ENCODE results near the gene CACNA1S. TPM values are rescaled to one million over a fixed set of nuclear protein-coding genes. Genes with fewer than 3 reads are reported as not detected.

The CACNA1S gene
- total and polyA plus RNA-seq, 8 donors = under 0.01 to 0.18 TPM; not detected in 6

DNA sequence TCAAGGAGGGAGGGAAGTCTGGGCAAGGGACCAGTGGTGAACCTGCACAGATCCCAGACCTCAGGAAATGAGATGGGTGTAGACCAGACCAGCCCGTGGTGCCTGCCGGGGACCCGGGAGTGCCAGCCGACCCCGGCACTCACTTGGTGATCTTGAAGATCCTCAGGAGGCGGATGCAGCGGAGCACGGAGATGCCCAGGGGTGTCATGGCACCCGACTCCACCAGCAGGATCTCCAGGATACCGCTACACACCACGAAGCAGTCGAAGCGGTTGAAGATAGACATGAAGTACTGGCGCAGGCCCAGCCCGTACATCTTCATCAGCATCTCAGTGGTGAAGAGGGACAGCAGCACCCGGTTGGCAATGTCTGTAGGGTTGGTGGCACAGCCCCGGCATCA, 34.5 kb downstream of the CACNA1S start:
- 82 to 95% (median 91%) methylated on average over 9 to 17 of the region's 17 CpGs for WGBS, 5 donors
- Histone ChIP-seq H3K4me3 (no peak overlapping the region), H3K4me1 (no peaks in the 10 kb centered on the region), H3K27ac (no peak overlapping the region), H3K27me3 (no peaks in the 10 kb centered on the region), H3K9me3 (no peaks in the 10 kb centered on the region), H3K36me3 (no peaks in the 10 kb centered on the region)
- no peak for TF ChIP-seq POLR2A (IDR thresholded peaks at IDR 0.05)
- no peak for TF ChIP-seq POLR2AphosphoS5 (IDR thresholded peaks at IDR 0.05)
- TF ChIP-seq, protein P1, sequence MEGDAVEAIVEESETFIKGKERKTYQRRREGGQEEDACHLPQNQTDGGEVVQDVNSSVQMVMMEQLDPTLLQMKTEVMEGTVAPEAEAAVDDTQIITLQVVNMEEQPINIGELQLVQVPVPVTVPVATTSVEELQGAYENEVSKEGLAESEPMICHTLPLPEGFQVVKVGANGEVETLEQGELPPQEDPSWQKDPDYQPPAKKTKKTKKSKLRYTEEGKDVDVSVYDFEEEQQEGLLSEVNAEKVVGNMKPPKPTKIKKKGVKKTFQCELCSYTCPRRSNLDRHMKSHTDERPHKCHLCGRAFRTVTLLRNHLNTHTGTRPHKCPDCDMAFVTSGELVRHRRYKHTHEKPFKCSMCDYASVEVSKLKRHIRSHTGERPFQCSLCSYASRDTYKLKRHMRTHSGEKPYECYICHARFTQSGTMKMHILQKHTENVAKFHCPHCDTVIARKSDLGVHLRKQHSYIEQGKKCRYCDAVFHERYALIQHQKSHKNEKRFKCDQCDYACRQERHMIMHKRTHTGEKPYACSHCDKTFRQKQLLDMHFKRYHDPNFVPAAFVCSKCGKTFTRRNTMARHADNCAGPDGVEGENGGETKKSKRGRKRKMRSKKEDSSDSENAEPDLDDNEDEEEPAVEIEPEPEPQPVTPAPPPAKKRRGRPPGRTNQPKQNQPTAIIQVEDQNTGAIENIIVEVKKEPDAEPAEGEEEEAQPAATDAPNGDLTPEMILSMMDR (IDR thresholded peaks at IDR 0.05) = no peak
- TF ChIP-seq EP300 (IDR thresholded peaks at IDR 0.05) = no peak
- intact Hi-C loops (cut with DNase I; ENCODE audit: low total_unique reads) = no loop called here
- no peak for DNase-seq

DNA sequence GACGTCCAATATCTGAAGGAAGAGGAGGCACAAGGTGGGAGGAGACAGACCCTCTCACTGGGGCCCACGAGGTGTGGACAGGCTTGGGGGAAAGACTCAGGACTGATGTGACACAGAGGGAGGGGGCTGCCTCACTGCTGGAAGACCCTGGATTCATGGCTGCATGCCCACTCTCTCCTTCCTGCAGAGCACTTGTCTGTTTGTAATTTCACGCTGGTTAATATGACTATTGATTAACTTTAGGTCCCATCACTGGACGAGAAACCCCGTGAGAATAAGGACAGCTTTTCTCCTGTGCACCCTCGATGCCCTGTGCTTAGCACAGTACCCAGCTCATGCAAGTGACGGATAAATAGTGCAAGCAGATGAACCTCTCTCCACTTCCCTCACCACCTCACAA, 35.1 kb downstream of the CACNA1S start:
- TF ChIP-seq, protein P1 (IDR thresholded peaks at IDR 0.05) = no peak
- TF ChIP-seq POLR2AphosphoS5 (IDR thresholded peaks at IDR 0.05) (no peak), POLR2A (IDR thresholded peaks at IDR 0.05) (no peak), EP300 (IDR thresholded peaks at IDR 0.05) (no peak)
- DNase-seq = no peak
- no peaks in the 10 kb centered on the region for H3K36me3 ChIP-seq
- no peak overlapping the region for H3K4me3 ChIP-seq
- no peak overlapping the region for H3K27ac ChIP-seq
- H3K27me3 ChIP-seq = no peaks in the 10 kb centered on the region
- no peaks in the 10 kb centered on the region for H3K4me1 ChIP-seq
- H3K9me3 ChIP-seq = no peaks in the 10 kb centered on the region
- 68 to 82% (median 79%) methylated on average over 7 of the region's 7 CpGs for WGBS, 5 donors
- intact Hi-C loops (cut with DNase I; ENCODE audit: low total_unique reads) = no loop called here

DNA sequence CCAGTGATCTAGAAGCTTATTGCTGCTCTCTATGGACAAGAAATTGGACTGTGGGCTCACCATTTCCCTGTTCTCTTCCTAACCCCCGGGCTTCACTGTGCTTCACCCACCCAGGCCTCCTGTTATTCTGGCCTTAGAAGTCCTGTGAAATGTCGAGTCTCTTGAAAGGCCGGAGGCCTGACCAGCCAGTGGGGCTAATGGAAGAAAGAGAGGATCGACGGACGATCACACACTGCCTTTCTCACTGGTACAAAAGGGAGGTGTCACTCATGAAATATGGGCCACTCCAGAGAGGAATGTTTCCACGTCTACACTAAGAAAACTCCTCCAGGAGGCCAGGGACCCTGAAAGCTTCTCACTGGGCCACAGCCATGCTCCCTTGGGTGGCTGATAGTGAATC, 36.1 kb downstream of the CACNA1S start:
- 73 to 86% (median 74%) methylated on average over 7 of the region's 7 CpGs for WGBS, 5 donors
- no peak overlapping the region for H3K4me3 ChIP-seq
- H3K9me3 ChIP-seq = no peaks in the 10 kb centered on the region
- no peaks in the 10 kb centered on the region for H3K27me3 ChIP-seq
- DNase-seq = no peak
- H3K4me1 ChIP-seq = no peaks in the 10 kb centered on the region
- H3K27ac ChIP-seq = no peak overlapping the region
- no peak for TF ChIP-seq POLR2A (IDR thresholded peaks at IDR 0.05)
- TF ChIP-seq, protein P1 (IDR thresholded peaks at IDR 0.05) = no peak
- H3K36me3 ChIP-seq = no peaks in the 10 kb centered on the region
- intact Hi-C loops (cut with DNase I; ENCODE audit: low total_unique reads) = no loop called here

DNA sequence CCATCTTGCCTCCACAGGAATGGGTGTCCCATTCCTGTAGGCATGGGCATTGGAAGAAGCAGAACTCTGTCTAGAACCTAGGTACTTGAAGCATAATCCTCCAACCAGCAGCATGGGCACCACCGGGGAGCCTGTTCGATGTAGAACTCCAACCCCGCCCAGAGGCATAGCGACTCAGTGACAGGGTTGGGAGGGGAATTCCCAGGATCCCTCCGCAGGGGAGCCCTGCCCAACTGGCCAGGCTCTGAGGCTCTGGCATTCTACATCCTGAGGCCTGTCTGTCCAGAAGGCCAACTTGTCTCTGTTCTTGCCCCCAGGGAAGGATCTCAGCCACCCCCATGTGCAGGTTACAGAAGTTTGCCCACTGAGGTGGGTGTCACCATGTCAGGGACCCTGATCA, 38.2 kb downstream of the CACNA1S start:
- intact Hi-C loops (cut with DNase I; ENCODE audit: low total_unique reads) = no loop called here
- Histone ChIP-seq H3K4me3 (no peak overlapping the region), H3K27me3 (no peaks in the 10 kb centered on the region), H3K27ac (no peak overlapping the region), H3K4me1 (no peaks in the 10 kb centered on the region), H3K36me3 (no peaks in the 10 kb centered on the region), H3K9me3 (no peaks in the 10 kb centered on the region)
- WGBS, 5 donors = 62 to 93% (median 80%) methylated on average over 5 of the region's 5 CpGs
- TF ChIP-seq POLR2AphosphoS5 (IDR thresholded peaks at IDR 0.05) (no peak), POLR2A (IDR thresholded peaks at IDR 0.05) (no peak), EP300 (IDR thresholded peaks at IDR 0.05) (no peak)
- TF ChIP-seq, protein P1 (IDR thresholded peaks at IDR 0.05) = no peak
- DNase-seq = no peak
